Brain microvascular endothelial cell (primary cell): ENCODE data around the gene USP50.
"Not testable (repeated sequence)": the region's sequence is repeated elsewhere in the genome, so short reads cannot be mapped to it uniquely, and the experiment has no call there.

Experiments used
- DNase-seq: peaks from one replicate; pipeline ENCODE4 v3.0.0-alpha.2; 2020
- H3K27ac ChIP-seq: fragments of 250-450 bp; sonication (Bioruptor Pico); 2 replicates; pipeline ENCODE4 v1.5.1; 2020; ENCODE audit warnings: mild to moderate bottlenecking, moderate library complexity
- H3K27me3 ChIP-seq: fragments of 250-450 bp; sonication (Bioruptor Pico); replicated peaks from 2 replicates; pipeline ENCODE4 v1.5.1; 2020; ENCODE audit warnings: mild to moderate bottlenecking
- H3K36me3 ChIP-seq: fragments of 250-450 bp; sonication (Bioruptor Pico); replicated peaks from 2 replicates; pipeline ENCODE4 v1.5.1; 2020; ENCODE audit warnings: mild to moderate bottlenecking
- H3K4me3 ChIP-seq: 2 replicates; pipeline ENCODE4 v1.5.1; 2011; ENCODE audit warnings: low read depth, mild to moderate bottlenecking, control low read depth, low read length, moderate library complexity
- CTCF ChIP-seq: IDR thresholded peaks from 2 replicates; pipeline ENCODE4 v1.5.1; 2011; ENCODE audit warnings: low read depth, mild to moderate bottlenecking, moderate library complexity, low read length, control low read depth, inconsistent platforms; ENCODE audit errors: missing control alignments
- in situ Hi-C: cut with HindIII; loops from 2 replicates; pipeline ENCODE4 v1.10.0; 2017; ENCODE audit warnings: low sequenced_read_pairs, low pct_ligation_motif_present

The USP50 gene

DNA sequence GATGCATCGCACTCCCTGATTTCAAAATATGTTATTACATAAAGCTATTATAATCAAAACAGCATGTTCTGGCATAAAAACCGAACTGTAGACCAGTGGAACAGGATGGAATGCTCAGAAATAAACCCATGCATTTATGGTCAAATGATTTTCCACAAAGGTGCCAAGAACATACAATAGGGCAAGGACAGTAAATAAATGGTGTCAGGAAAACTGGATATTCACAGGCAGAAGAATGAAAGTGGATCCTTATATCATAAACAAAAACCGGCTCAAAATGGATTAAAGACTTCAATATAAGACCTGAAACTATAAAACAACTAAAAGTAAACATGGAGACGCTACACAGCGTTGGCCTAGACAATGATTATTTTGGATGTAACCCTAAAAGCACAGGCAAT is 22.6 kb downstream of the USP50 start:
- no peak for TF ChIP-seq CTCF
- in situ Hi-C loops: no loop called here
- DNase-seq: no peak
- Histone ChIP-seq H3K27ac (no peak overlapping the region), H3K27me3 (no peaks in the 10 kb centered on the region), H3K36me3 (no peaks in the 10 kb centered on the region), H3K4me3 (no peak overlapping the region)

DNA sequence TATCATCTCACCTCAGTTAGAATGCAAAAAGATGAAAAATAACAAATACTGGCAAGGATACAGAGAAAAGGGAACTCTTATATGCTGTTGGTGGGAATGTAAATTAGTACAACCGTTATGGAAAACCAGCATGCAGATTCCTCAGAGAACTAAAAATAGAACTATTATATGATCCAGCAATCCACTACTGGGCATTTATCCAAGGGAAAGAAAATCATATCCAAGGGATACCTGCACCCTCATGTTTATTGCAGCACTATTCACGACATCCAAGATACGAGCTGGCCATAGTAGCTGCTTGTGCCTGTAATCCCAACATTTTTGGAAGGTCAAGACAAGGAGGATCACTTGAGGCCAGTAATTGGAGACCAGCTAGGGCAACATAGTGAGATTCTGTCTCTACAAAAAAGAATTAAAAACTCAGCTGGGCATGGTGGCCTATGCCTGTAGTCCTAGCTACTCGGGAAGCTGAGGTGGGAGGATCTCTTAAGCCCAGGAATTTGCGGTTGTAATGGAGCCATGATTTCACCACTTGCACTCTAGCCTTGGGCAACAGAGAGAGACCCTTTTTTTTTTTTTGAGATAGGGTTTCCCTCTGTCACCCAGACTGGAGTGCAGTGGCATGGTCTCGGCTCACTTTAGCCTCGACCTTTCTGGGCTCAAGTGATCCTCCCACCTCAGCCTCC is 26.6 kb downstream of the USP50 start:
- no peak overlapping the region for H3K27ac ChIP-seq
- DNase-seq: no peak
- H3K27me3 ChIP-seq: no peaks in the 10 kb centered on the region
- H3K36me3 ChIP-seq: no peaks in the 10 kb centered on the region
- H3K4me3 ChIP-seq: no peak overlapping the region
- in situ Hi-C loops: no loop called here
- no peak for TF ChIP-seq CTCF

- TF ChIP-seq CTCF: no peak
- no peak overlapping the region for H3K4me3 ChIP-seq
- no peaks in the 10 kb centered on the region for H3K27me3 ChIP-seq
- H3K27ac ChIP-seq: no peak overlapping the region
- no peaks in the 10 kb centered on the region for H3K36me3 ChIP-seq
- DNase-seq: no peak
- in situ Hi-C loops: no loop called here
Observed at GRCh38 chr15:50513001-50513400, 33.5 kb downstream of the USP50 start.

- no peaks in the 10 kb centered on the region for H3K27me3 ChIP-seq
- no peak overlapping the region for H3K4me3 ChIP-seq
- no peak for TF ChIP-seq CTCF
- DNase-seq: no peak
- H3K36me3 ChIP-seq: peaks cover 2% of the 10 kb centered on the region
- H3K27ac ChIP-seq: no peak overlapping the region
- in situ Hi-C loops: no loop called here
Observed at GRCh38 chr15:50506121-50506520, 40.3 kb downstream of the USP50 start.

- DNase-seq, H3K36me3 ChIP-seq, H3K4me3 ChIP-seq, H3K27me3 ChIP-seq, in situ Hi-C loops, H3K27ac ChIP-seq: not testable (repeated sequence)
Observed at GRCh38 chr15:50505656-50506055, 40.8 kb downstream of the USP50 start.

DNA sequence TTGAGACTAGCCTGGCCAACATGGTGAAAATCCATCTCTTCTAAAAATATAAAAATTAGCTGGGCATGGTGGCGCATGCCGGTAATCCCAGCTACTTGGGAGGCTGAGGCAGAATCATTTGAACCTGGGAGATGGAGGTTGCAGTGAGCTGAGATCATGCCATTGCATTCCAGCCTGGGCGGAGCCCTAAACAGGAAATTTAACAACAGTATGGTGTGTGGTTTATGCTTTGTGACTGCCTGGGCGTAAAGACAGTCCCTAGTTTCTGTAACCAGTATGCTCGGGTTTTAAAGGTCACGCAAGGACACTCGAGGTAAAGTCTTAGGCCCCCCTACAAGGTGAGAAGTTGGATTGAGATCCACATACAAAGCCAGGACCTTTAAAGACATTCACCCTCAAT is 43.3 kb downstream of the USP50 start:
- in situ Hi-C loops: no loop called here

More for the DNA sequence above, 43.3 kb downstream of the USP50 start:
- Histone ChIP-seq H3K27me3 (no peaks in the 10 kb centered on the region), H3K27ac (no peak overlapping the region), H3K36me3 (peaks cover 17% of the 10 kb centered on the region), H3K4me3 (no peak overlapping the region)
- TF ChIP-seq CTCF: no peak
- DNase-seq: no peak
